ENCODE results near the gene SETD2.

DNA sequence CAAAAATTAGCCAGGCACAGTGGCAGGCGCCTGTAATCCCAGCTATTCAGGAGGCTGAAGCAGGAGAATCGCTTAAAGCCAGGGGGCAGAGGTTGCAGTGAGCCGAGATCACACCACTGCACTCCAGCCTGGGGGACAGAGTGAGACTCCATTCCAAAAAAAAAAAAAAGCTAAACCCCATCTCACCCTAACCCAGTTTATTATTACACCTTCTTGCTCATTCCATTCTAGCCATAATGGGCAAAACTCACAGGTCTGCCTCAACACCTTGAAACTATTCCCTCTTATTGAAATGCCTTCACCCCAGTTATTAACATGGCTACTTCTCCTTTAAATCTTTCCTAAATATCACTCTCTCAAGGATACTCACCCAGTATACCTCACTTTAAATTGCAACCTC is 4.1 kb downstream of the SETD2 start:
- TF ChIP-seq, protein P1, sequence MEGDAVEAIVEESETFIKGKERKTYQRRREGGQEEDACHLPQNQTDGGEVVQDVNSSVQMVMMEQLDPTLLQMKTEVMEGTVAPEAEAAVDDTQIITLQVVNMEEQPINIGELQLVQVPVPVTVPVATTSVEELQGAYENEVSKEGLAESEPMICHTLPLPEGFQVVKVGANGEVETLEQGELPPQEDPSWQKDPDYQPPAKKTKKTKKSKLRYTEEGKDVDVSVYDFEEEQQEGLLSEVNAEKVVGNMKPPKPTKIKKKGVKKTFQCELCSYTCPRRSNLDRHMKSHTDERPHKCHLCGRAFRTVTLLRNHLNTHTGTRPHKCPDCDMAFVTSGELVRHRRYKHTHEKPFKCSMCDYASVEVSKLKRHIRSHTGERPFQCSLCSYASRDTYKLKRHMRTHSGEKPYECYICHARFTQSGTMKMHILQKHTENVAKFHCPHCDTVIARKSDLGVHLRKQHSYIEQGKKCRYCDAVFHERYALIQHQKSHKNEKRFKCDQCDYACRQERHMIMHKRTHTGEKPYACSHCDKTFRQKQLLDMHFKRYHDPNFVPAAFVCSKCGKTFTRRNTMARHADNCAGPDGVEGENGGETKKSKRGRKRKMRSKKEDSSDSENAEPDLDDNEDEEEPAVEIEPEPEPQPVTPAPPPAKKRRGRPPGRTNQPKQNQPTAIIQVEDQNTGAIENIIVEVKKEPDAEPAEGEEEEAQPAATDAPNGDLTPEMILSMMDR (conservative IDR thresholded peaks at IDR 0.05; ENCODE audit: low read length) = no peak
- TF ChIP-seq EZH2phosphoT487 (IDR thresholded peaks at IDR 0.05; ENCODE audit: borderline replicate concordance, low read depth, low read length) = no peak
